Smooth muscle cell (in vitro differentiated cells): ENCODE results near the gene FERMT2. TPM values are rescaled to one million over a fixed set of nuclear protein-coding genes. Genes with fewer than 3 reads are reported as not detected.

Experiments used
- DNase-seq: peaks from one replicate; lab custom pipeline; 2025; ENCODE audit not compliant: unreplicated experiment; lab: John Stamatoyannopoulos, UW
- H2AFZ ChIP-seq: fragments of 200-600 bp; sonication (generic); 2 replicates; pipeline ENCODE4 v1.6.0; 2016; ENCODE audit warnings: antibody characterized with exemption, low read depth, mild to moderate bottlenecking
- H3F3A ChIP-seq: fragments of 200-600 bp; sonication (generic); 2 replicates; pipeline ENCODE4 v1.6.0; 2017; ENCODE audit warnings: antibody characterized with exemption, low read depth
- H3K27ac ChIP-seq: fragments of 200-600 bp; sonication (generic); 2 replicates; pipeline ENCODE4 v1.5.1; 2016; ENCODE audit warnings: low read depth, mild to moderate bottlenecking
- H3K27me3 ChIP-seq: fragments of 200-600 bp; sonication (generic); 2 replicates; pipeline ENCODE4 v1.6.1; 2016; ENCODE audit warnings: low read depth, mild to moderate bottlenecking
- H3K36me3 ChIP-seq: fragments of 200-600 bp; sonication (generic); 2 replicates; pipeline ENCODE4 v1.5.1; 2016; ENCODE audit warnings: low read depth
- H3K4me1 ChIP-seq: fragments of 200-600 bp; sonication (generic); 2 replicates; pipeline ENCODE4 v1.5.1; 2016; ENCODE audit warnings: low read depth
- H3K4me2 ChIP-seq: fragments of 200-600 bp; sonication (generic); 2 replicates; pipeline ENCODE4 v1.6.0; 2016; ENCODE audit warnings: mild to moderate bottlenecking
- H3K4me3 ChIP-seq: fragments of 200-600 bp; sonication (generic); 2 replicates; pipeline ENCODE4 v1.5.1; 2016; ENCODE audit warnings: mild to moderate bottlenecking
- H3K79me2 ChIP-seq: fragments of 200-600 bp; sonication (generic); 2 replicates; pipeline ENCODE4 v1.6.0; 2016; ENCODE audit warnings: low read depth, mild to moderate bottlenecking
- H3K9ac ChIP-seq: fragments of 200-600 bp; sonication (generic); 2 replicates; pipeline ENCODE4 v1.6.0; 2016; ENCODE audit warnings: low read depth
- H3K9me3 ChIP-seq: fragments of 200-600 bp; sonication (generic); replicated peaks from 2 replicates; pipeline ENCODE4 v1.5.1; 2016; ENCODE audit warnings: low read depth
- H4K20me1 ChIP-seq: fragments of 200-600 bp; sonication (generic); 2 replicates; pipeline ENCODE4 v1.6.0; 2016; ENCODE audit warnings: low read depth
- WGBS: methylation state at CpG from one replicate; pipeline ENCODE4 v1.1.7; 2016; ENCODE audit warnings: low lambda C conversion rate; 5-methylcytosine and 5-hydroxymethylcytosine counted together
- polyA plus RNA-seq: library from polyadenylated mRNA; unstranded; fragments of >200 nt; fragmentation: Nextera tagmentation; extraction: Ambion mirVana; gene quantifications from 2 replicates; pipeline ENCODE4 v1.2.1, GENCODE V29; 2016
- total RNA-seq: library from RNA; depleted of rRNA; stranded (reverse); fragments of >200 nt; gene quantifications from 2 replicates; pipeline ENCODE4 v1.2.3, GENCODE V29; 2014
- TF ChIP-seq, protein P1 (sequence below): fragments of 200-600 bp; sonication (generic); IDR thresholded peaks from 2 replicates; pipeline ENCODE4 v1.5.1; 2017; ENCODE audit warnings: borderline replicate concordance, mild to moderate bottlenecking, antibody characterized with exemption; ENCODE audit not compliant: insufficient read depth, poor library complexity, severe bottlenecking

Gene FERMT2
- total and polyA plus RNA-seq, 2 experiments from 2014 or later, result 112 to 271 TPM

DNA sequence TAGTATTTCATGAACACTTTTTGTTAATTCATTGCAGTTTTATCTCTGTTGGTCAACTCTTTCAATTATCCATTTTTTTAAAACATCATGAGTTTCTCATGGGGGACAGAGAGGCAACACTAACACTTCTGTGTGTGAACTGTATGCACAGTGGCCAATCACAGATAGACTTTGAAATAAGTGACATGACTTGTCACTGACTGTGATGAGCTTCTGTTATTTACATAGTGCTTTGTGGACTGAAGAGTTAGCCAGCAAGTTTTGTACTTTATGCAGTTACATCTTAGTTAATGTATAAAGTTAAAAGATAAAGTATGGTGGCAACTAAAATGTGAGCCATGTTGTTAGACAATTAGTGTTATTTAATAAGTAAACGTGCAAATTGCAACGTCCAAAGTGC lies 16.1 kb downstream of the FERMT2 start:
- peaks cover 100% of the 10 kb centered on the region for H3K79me2 ChIP-seq
- no peak overlapping the region for H3K4me3 ChIP-seq
- peaks cover 100% of the 10 kb centered on the region for H4K20me1 ChIP-seq
- no peak for DNase-seq
- TF ChIP-seq, protein P1, sequence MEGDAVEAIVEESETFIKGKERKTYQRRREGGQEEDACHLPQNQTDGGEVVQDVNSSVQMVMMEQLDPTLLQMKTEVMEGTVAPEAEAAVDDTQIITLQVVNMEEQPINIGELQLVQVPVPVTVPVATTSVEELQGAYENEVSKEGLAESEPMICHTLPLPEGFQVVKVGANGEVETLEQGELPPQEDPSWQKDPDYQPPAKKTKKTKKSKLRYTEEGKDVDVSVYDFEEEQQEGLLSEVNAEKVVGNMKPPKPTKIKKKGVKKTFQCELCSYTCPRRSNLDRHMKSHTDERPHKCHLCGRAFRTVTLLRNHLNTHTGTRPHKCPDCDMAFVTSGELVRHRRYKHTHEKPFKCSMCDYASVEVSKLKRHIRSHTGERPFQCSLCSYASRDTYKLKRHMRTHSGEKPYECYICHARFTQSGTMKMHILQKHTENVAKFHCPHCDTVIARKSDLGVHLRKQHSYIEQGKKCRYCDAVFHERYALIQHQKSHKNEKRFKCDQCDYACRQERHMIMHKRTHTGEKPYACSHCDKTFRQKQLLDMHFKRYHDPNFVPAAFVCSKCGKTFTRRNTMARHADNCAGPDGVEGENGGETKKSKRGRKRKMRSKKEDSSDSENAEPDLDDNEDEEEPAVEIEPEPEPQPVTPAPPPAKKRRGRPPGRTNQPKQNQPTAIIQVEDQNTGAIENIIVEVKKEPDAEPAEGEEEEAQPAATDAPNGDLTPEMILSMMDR, result no peak
- H3K27ac ChIP-seq, result peak overlapping the region; percentile 3
- H3K9me3 ChIP-seq, result no peaks in the 10 kb centered on the region
- H3K4me1 ChIP-seq, result peaks cover 8% of the 10 kb centered on the region
- no peak overlapping the region for H2AFZ ChIP-seq
- 94% methylated on average over 2 of the region's 2 CpGs for WGBS
- H3F3A ChIP-seq, result peaks cover 20% of the 10 kb centered on the region
- no peaks in the 10 kb centered on the region for H3K27me3 ChIP-seq
- no peaks in the 10 kb centered on the region for H3K36me3 ChIP-seq
- H3K4me2 ChIP-seq, result no peak overlapping the region
- H3K9ac ChIP-seq, result no peak overlapping the region

DNA sequence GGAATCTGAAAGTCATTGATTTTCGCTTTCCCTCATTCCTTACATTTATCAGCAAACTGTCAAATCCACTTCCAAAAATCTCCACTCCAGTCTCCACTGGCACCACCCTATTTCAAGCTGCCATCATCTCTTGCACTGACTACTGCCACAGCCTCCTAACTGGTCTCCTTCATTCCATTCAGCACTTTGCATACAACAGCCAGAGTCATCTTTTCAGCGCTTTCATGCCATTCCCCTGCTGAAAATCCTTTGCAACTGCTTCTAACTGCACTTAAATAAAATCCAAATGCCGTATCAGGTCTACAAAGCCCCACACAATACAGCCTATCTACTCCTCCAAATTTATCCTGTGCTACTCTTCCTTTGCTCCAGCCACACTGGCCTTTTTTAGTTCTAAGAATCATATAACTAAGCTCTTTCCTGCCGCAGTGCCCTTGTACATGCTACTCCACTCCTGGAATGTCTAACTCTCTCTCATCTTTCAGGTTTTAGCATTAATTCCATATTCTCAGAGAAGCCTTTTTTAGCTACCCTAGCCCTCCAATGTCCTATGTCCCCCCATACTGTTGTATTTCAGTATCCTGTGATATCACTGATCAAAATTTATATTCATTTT lies 21.6 kb downstream of the FERMT2 start:
- Histone ChIP-seq H3K9me3 (no peaks in the 10 kb centered on the region), H3K4me1 (peaks cover 35% of the 10 kb centered on the region), H3K27me3 (no peaks in the 10 kb centered on the region), H3K9ac (no peak overlapping the region), H3K79me2 (peaks cover 100% of the 10 kb centered on the region), H3K4me2 (no peak overlapping the region), H4K20me1 (peaks cover 100% of the 10 kb centered on the region), H2AFZ (no peak overlapping the region), H3F3A (peaks cover 14% of the 10 kb centered on the region), H3K36me3 (no peaks in the 10 kb centered on the region), H3K27ac (peak overlapping the region; percentile 78), H3K4me3 (no peak overlapping the region)
- WGBS, result 86% methylated on average over 4 of the region's 4 CpGs
- TF ChIP-seq, protein P1, result no peak
- DNase-seq, result no peak

GRCh38 chr14:52926953-52927352 lies 23.9 kb downstream of the FERMT2 start:
- DNase-seq, result no peak
- TF ChIP-seq, protein P1, result no peak
- Histone ChIP-seq H3K4me1 (peaks cover 50% of the 10 kb centered on the region), H3F3A (peaks cover 24% of the 10 kb centered on the region), H3K27me3 (no peaks in the 10 kb centered on the region), H3K79me2 (peaks cover 100% of the 10 kb centered on the region), H2AFZ (no peak overlapping the region), H3K4me2 (peak overlapping the region; percentile 79), H3K27ac (peak overlapping the region; percentile 78), H3K36me3 (no peaks in the 10 kb centered on the region), H3K9ac (no peak overlapping the region), H3K9me3 (no peaks in the 10 kb centered on the region), H4K20me1 (peaks cover 100% of the 10 kb centered on the region), H3K4me3 (no peak overlapping the region)
- WGBS, result 54% methylated on average over 3 of the region's 3 CpGs
